Measurements from ENCODE around the gene ATP2B2.

DNA sequence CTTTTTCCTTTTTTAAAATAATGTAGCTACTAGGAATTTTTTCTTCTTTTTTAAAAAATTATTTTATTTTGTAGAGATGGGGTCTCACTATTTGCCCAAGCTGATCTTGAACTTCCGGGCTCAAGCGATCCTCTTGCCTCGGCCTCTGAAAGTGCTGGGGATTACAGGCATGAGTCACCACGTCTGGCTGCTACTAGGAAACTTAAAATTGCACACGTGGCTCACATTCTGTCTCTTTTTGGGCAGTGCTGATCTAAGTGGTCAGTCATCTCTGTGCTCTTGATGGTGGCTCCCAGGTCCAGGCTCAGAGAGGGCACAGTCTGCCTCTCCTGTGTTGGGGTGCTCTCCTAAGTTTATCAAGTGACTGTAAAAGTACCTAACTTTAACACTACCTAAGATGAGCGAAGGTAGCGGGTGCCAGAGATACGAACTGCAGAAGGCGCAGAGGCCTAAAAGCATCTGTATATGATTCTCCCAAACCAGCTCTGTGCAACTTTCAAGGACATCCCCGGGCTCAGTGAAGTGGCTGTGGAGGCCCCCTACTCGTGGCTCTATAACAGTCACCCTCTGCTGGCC lies 131.6 kb downstream of the ATP2B2 start:
- TF ChIP-seq CTCF (IDR thresholded peaks at IDR 0.05), result no peak
- TF ChIP-seq EP300 (IDR thresholded peaks at IDR 0.05), result no peak
- no peak for TF ChIP-seq POLR2A (IDR thresholded peaks at IDR 0.05)
- TF ChIP-seq POLR2AphosphoS5 (IDR thresholded peaks at IDR 0.05), result no peak
